HuH-7.5 (cell line): Measurements from ENCODE around the gene MEF2C.
"Not testable (repeated sequence)": the region's sequence is repeated elsewhere in the genome, so short reads cannot be mapped to it uniquely, and the experiment has no call there.

Experiments
- DNase-seq: peaks from one replicate; pipeline ENCODE4 v3.0.0; 2011; ENCODE audit warnings: low spot score

MEF2C gene

DNA sequence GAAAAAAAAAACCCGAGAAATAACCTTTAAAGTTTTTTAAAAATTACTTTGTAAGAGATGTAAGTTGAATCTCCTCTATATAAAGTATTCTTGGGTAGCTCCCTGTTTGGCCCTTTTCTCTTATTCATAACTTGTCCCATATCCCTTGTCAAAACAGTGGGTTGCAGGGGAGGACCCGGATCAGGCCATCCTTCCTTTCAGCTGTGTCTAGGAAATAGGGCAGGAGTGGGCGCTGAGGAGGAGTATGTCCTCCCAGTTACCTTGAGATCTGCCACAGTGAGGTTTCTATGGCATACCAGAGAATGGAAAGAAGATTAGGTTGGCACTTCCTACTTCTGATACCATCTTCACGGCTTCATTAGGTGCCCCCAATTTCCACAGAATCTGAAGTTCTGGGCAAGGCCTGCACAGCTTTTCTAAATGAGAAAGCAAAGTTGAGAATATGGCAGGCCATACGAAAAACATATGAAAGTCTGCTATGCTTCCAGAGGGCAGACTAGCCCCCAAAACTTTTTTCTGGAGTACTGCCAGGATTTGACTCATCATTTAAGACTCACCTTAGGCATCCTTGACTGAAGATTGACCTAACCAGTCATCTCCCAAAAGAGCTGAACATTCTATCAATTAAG is 20.3 kb downstream of the MEF2C start:
- no peak for DNase-seq

DNA sequence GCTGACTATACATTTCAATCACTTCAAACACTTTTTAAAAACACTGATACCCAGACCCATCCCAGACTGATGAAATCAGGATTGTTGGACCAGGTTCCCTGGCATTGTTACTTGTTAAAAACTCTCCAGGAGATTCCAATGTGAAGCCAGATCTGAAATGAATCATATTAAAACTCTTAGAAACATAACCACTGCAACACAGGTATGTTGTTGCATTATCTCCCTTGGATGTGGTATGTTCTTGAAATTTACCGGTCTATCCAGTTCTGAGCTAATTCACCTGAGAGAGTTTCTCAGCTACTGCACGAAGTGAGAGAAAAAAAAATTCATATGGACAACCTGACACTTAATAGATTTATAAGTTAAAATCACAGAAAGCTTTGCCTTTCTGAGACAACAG is 21.8 kb downstream of the MEF2C start:
- DNase-seq = no peak

DNA sequence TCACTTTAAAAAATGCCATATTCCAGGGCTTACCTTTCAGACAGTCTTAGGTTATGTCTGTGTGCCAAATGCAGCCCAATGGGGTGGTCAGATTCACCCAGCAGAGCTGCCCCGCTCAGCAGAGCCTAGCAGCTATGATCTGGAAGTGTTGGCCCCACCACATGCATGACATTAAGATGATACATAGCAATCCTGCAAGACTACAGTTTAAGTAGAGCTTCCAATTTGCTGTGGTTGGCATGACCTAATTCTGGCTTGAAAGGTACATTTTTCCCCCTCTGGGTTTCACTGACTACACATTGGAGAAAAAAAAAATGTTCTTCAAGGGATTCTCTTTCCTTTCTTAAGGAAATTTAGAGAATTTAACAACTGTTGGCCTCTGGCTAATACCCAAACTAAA is 22.5 kb downstream of the MEF2C start:
- DNase-seq = no peak

DNA sequence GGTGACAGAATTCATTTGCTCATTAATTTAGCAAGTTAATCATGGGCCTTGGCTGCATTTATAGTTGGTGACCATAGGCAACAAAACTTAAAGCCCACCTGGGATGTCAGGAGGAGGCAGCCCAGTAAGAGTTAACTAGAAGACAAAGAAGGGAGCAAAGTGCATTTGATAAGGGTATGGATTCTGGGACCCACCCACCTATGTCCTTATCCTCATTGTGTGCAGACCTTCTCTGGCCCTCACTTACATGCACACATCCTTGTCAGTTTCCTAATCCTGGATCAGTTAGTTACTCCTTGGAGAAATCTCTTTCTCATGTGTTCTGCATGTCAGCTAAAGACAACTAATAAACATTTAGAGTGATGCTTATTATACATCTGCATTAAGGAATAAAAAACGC is 24.6 kb downstream of the MEF2C start:
- DNase-seq = no peak

DNA sequence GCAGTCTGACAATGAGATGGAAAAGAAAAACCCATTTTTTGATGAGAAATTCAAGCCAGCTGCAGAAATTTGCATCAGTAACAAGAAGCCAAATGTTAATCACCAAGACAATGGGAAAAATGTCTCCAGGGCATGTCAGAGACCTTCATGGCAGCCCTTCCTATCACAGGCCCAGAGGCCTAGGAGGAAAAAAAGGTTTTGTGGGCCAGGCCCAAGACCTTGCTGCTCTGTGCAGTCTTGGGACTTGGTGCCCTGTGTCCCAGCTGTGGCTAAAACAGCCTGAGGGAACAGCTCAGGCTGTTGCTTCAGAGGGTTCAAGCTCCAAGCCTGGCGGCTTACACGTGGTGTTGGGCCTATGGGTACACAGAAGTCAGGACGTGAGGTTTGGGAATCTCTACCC is 26.6 kb downstream of the MEF2C start:
- DNase-seq = not testable (repeated sequence)

DNA sequence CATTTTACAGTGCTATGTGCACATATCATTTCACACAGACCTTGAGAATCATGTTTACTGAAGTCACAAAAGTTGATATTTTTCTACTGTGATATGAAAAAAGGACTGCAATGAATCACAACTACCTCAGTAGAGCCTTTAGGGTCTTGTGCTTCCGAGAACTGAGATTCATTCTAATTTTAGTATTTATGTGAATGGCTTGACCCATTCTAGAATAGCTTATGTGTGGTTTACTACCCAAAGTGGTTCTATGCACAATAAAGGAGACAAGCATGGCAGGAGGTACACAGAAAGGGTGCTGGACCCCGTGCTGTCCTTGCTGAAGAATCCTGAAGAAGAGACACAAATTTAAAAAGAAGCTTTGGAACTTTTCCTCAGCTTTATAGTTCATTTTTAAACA is 28.2 kb downstream of the MEF2C start:
- DNase-seq = no peak

DNA sequence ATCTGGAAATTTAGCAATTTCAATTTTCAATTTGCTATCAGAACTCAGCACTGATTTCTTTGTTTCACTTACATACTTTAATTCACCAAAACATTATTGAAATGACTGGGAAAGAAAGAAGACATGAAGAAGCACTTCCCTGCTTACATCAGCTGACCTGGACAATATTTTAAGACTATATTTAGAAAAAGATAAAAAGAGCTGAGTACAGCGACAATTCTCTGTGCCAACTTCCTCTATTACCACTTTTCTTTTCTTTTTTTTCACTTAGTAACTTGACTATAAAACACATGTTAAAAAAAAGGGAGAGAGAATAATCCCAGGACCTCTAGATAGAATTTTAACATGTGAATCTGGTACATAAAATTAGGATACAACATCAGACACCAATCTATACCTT is 35.6 kb downstream of the MEF2C start:
- DNase-seq = no peak

DNA sequence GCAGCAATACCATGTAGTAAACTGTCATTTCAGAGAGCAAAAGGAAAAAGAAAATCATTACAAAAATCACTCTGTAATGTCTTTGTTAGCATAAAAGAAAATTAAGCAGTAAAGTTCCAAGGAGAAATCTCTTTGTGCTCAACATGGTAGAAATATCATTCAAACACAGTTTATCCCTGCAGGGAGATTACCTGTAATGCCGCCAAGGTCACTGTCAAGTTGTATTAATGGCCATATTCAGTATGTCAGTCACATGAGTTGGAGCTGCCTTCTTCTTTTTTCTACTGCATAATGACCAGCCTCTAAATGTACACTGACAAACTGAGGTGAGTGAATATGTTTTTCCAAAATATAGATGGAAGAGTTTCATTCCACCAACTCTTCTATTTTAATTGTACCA is 36.5 kb downstream of the MEF2C start:
- DNase-seq = no peak

DNA sequence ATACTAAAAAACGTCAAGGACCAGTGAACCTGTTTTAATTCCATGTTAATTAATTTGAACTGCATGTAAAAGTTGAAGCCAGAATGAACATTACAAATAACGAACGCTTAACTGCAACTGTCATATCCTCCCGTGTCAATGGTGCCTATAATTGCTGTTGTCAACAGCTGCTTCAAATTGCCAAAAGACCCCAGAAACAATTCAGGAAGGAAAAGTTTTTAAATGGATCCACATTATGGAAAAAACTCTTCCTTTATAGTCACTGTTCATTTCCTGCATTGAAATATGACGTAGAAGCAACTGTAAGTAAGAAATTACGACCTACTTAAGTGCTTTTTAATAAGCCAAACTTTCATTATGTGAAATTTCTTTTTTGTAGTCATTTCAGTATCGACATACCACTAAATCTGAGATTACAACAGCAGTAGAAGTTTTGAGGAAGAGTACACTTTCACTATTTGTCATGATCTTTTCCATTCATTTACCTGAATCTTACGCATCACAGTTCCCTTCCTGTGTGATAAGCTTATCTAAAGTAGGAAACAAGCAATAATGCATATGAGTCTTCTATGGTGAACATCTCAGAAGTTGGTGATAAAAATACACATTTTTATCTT is 37.8 kb downstream of the MEF2C start:
- DNase-seq = no peak

DNA sequence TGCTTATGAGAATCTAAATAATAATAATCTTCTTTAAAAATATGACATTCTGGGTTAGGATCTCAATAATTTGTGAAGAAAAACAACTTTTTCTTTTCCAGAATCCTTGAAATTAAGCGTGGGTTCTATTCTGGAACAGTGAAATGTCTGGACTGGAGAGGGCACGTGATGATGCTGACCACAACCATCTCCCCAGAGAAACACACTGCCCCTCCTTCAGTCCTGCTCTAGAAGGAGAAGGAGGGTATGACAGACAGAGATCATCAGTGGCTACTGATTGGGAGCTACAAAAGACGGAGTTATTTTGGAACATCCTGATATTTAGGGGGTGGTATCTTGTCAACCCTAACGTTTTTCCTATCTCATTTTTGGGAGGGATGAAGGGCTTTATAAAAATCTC is 40.2 kb downstream of the MEF2C start:
- DNase-seq = no peak

DNA sequence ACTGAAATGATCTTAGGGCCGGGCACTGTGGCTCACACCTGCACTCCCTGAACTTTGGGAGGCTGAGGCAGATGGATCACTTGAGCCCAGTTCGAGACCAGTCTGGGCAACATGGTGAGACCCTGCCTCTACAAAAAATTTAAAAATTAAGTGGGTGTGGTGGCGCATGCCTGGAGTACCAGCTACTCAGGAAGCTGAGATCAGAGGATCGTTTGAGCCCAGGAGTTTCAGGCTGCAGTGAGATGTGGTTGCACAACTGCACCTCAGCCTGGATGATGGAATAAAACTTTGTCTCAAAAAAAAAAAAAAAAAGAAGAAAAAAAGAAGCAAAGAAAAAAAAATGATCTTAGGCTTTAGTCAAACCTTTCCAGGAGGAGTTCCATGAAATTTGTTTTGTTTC is 41.8 kb downstream of the MEF2C start:
- DNase-seq = no peak

DNA sequence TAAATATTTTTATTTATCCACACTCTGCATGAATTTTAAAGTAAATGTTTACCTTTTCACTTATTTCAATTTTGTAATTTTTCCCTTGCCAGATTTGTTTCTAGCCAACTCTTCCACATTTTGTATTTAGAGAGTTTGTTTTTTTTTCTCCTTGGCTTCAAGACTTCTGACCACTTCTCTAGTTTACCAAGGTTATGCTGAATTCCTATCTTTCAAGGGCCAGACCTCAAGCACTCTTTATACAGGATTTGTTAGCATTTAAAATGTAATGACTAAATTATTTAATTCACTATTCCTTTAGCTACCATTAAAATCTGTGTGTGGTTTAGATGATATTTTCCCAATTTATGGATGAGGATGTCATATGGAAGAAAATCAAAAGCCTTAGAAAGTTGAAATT is 42.5 kb downstream of the MEF2C start:
- no peak for DNase-seq

DNA sequence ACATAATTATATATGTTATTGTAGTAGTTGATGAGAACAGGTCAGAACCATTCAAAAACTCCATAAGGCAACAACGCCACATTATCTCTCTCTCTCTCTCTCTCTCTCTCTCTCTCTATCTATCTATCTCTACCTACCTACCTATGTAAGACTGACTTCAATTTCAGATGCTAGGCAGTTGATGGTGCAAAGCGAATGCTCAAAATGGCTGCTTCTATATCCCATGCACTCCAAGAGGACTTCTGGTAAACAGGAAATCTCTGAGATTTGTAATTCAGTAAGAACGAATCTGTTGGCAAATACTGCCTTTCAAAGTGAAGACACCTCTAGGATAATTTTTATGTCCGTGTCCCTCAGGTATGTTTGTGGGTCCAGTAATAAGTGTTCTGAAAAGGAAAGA is 43.7 kb downstream of the MEF2C start:
- DNase-seq = no peak

DNA sequence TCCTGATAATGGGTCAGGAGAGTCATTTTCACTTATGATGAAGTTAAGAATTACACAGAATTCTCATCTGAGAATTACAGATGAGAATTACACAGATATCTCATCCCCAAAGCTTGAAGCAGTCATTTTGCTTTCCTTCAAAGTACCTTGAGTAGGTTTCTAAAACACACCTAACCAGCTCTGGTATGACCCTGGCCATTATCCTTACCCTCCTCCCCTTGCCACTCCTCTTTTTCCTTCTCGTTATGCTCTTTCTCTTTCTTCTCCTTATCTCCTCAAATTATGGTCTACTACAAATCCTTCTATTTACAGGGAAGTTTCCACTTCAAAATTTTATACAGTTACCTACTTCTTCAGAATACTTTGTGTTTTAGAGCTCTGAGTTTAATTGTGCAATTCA is 44.5 kb downstream of the MEF2C start:
- no peak for DNase-seq

DNA sequence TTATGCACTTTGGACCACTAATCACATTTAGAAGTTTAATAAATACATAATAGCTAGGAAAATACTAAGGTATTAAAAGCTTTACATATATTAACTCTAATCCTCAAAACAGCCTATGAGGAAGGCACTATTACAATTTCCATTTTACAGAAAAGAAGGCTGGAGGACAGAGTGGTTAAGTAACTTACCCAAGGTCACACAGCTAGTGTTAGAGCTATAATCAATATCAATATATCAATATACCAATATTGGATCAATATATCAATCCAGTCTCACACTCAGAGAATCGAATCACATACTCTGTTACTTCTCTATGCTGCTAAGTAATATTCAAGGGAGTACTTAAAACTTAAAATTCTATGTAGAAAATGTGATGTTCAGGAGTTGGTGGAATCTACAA is 45.2 kb downstream of the MEF2C start:
- no peak for DNase-seq

DNA sequence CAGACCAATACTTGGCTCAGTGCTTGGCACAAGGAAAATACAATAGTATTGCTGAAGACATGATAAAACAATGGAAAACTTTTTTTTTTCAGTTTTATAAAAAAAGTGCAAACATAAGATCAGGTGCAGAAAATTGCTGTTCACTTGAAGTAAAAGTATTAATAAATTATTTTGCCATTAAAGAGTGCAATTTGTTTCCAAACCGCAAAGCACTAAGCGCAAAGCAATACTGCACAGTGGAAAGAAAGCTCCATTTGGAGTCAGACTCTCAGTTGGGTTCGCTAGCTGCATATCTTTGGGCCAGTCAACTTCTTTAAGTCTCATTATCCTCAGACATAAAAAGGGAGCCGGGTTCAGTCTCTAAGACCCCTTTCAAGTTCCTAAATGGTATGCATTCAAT is 45.8 kb downstream of the MEF2C start:
- no peak for DNase-seq

DNA sequence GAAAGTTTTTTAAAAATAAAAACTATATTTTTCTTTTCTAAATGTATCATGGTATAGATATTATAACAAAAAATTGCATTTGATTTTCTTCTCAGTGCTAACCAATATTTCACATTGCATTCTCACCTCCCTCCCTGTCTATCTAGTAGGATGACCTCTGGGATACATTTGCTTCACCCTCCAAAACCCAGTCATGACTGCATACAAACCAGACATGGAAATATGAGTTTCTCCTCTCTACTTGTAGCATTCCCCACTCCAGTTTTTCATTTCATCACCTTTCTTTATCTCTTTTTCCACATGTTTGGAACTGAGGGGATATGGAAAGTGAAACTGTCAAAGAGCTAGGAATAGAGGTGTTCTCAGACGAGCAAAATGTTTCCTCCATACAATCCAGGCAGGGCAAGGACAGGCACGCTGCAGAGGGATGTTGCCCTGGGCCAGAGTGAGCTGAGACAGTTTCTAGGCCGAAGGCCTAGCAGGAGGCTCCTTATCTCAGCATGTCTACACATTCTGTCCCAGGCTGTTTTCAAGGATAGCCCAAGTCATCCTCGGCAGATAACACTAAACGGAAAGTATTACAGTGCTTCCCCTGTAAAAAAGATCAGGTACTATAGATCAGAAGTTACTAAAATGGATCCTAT is 46.7 kb downstream of the MEF2C start:
- no peak for DNase-seq

DNA sequence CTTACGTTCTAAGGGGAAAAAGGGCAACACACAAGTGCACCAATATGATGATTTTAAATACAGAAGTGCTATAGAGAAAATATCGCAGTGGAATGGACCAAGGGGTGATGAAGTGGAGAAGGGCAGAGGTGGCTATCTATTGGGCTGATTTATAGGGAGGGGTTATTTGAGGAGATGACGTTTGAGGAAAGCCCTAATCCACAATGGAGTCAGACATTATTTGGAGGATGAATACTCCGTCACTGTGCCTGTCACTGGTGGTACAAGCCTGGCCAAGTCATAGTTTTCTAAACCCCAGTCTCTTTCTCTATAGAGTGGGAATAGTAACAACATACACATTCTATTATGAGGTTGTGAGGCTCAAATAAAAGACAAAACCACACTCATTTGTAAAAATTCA is 48.5 kb downstream of the MEF2C start:
- no peak for DNase-seq

DNA sequence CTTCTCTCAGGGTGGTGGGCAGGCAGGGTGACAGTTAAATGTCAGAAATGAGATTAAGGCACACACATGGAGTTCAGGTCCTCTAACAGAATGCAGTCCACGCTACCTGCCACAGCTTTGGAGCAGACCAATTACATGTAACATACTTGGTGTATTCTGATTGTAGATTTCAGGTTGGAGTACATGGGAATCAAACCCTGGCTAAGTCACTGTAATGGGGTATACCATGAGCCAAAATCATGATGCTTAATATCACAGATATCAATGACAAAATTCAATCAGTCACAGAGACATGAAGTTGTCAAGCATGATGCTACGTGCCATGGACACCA is 48.9 kb downstream of the MEF2C start:
- DNase-seq = no peak

DNA sequence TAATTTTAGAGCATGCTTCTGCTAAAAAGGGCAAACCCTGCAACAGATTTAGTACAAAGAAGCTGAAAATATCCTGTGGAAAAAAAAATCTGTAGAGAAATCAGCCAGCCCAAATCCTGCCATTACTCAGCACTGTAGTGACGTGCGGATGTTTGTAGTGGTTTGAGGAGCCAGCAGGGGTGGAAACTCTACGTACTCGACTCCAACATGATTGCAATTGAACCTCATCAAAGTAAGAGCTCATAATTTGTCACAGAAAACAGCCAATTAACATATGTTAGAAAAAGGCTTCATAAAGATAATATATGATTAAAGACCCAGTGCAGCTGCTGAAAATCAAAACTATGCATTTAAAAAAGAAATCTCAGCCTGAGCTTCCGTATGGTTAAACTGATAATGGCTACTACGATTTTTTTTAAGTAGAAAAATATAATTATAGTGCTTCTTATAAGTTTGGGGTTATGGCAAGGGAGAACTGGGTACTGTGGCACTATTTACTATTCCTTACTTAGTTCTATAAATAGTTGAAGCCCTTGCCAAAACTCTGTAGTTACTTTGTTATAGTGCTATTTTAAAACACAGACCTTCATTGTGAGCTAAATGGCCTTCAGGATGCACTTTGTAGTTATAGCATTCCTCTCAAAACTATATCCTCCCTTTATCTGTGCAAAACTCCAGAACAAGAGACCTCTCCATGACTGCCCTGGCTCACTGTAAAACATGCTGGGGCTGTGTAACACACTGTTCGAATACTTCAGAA is 49.4 kb downstream of the MEF2C start:
- DNase-seq = no peak

DNA sequence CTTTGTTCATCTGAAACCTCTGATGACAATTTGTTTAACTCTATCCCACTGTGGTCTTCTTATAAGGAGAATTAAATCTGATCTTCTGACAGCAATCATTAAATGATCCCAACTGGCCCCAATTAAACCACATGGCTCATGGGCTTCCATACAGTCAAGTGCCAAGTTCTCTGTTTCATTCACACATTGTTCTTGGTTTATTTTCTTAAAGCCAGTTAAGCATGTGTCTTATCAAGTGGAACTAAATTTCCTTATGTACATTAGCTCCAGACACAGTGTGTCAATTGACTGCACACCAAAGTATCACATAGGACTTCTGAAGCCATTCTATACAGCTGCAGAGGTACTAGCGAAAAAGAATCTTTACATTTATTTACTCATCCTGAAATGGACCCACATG is 51.2 kb downstream of the MEF2C start:
- no peak for DNase-seq

DNA sequence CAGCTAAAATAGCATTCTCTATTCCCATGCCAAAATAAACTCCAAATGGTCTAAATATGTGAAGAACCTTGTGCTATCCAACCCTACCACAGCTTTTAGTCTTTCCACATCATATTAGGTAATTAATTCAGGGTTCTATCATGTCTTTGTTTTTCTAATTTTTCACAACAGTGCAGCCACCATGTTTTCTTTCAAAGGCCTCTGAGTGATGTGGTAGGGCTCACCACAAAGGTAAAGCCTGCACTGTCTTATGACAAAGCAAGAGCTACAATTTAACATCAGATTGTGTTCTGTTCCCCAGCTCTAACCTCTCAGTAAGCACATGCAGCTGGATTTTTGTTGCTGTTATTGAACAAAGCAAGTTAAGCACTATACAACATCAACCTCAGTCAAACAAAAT is 52.4 kb downstream of the MEF2C start:
- DNase-seq = no peak

DNA sequence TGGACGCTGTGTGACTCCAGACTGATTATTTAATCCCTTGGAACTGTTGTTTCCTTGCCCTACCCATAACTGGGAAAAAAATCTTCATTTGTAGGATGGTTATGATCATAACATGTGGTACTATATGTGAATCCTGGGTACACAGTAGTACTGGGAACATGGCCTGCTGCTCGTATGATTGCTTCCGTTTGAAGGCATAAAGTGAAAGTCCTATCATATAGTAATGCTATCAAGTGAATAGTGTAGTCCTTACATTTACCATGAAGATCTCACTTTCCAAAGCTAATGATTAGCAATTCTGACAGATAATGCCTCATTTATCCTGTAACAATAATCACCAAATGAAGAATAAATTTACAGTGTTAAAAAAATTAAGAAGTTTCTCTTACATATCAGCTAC is 53.2 kb downstream of the MEF2C start:
- DNase-seq = no peak
